Smooth muscle cell (in vitro differentiated cells): Measurements from ENCODE around the gene ZC3H12D. TPM values are rescaled to one million over a fixed set of nuclear protein-coding genes. Genes with fewer than 3 reads are reported as not detected.
"Not testable (repeated sequence)": the region's sequence is repeated elsewhere in the genome, so short reads cannot be mapped to it uniquely, and the experiment has no call there.

Source experiments
- DNase-seq: peaks from one replicate; lab custom pipeline; 2025; ENCODE audit not compliant: unreplicated experiment; lab: John Stamatoyannopoulos, UW
- H2AFZ ChIP-seq: fragments of 200-600 bp; sonication (generic); 2 replicates; pipeline ENCODE4 v1.6.0; 2016; ENCODE audit warnings: antibody characterized with exemption, low read depth, mild to moderate bottlenecking
- H3F3A ChIP-seq: fragments of 200-600 bp; sonication (generic); 2 replicates; pipeline ENCODE4 v1.6.0; 2017; ENCODE audit warnings: antibody characterized with exemption, low read depth
- H3K27ac ChIP-seq: fragments of 200-600 bp; sonication (generic); 2 replicates; pipeline ENCODE4 v1.5.1; 2016; ENCODE audit warnings: low read depth, mild to moderate bottlenecking
- H3K27me3 ChIP-seq: fragments of 200-600 bp; sonication (generic); 2 replicates; pipeline ENCODE4 v1.6.1; 2016; ENCODE audit warnings: low read depth, mild to moderate bottlenecking
- H3K36me3 ChIP-seq: fragments of 200-600 bp; sonication (generic); 2 replicates; pipeline ENCODE4 v1.5.1; 2016; ENCODE audit warnings: low read depth
- H3K4me1 ChIP-seq: fragments of 200-600 bp; sonication (generic); 2 replicates; pipeline ENCODE4 v1.5.1; 2016; ENCODE audit warnings: low read depth
- H3K4me2 ChIP-seq: fragments of 200-600 bp; sonication (generic); 2 replicates; pipeline ENCODE4 v1.6.0; 2016; ENCODE audit warnings: mild to moderate bottlenecking
- H3K4me3 ChIP-seq: fragments of 200-600 bp; sonication (generic); 2 replicates; pipeline ENCODE4 v1.5.1; 2016; ENCODE audit warnings: mild to moderate bottlenecking
- H3K79me2 ChIP-seq: fragments of 200-600 bp; sonication (generic); 2 replicates; pipeline ENCODE4 v1.6.0; 2016; ENCODE audit warnings: low read depth, mild to moderate bottlenecking
- H3K9ac ChIP-seq: fragments of 200-600 bp; sonication (generic); 2 replicates; pipeline ENCODE4 v1.6.0; 2016; ENCODE audit warnings: low read depth
- H3K9me3 ChIP-seq: fragments of 200-600 bp; sonication (generic); replicated peaks from 2 replicates; pipeline ENCODE4 v1.5.1; 2016; ENCODE audit warnings: low read depth
- H4K20me1 ChIP-seq: fragments of 200-600 bp; sonication (generic); 2 replicates; pipeline ENCODE4 v1.6.0; 2016; ENCODE audit warnings: low read depth
- WGBS: methylation state at CpG from one replicate; pipeline ENCODE4 v1.1.7; 2016; ENCODE audit warnings: low lambda C conversion rate; 5-methylcytosine and 5-hydroxymethylcytosine counted together
- polyA plus RNA-seq: library from polyadenylated mRNA; unstranded; fragments of >200 nt; fragmentation: Nextera tagmentation; extraction: Ambion mirVana; gene quantifications from 2 replicates; pipeline ENCODE4 v1.2.1, GENCODE V29; 2016
- total RNA-seq: library from RNA; depleted of rRNA; stranded (reverse); fragments of >200 nt; gene quantifications from 2 replicates; pipeline ENCODE4 v1.2.3, GENCODE V29; 2014
- TF ChIP-seq, protein P1 (sequence below): fragments of 200-600 bp; sonication (generic); IDR thresholded peaks from 2 replicates; pipeline ENCODE4 v1.5.1; 2017; ENCODE audit warnings: borderline replicate concordance, mild to moderate bottlenecking, antibody characterized with exemption; ENCODE audit not compliant: insufficient read depth, poor library complexity, severe bottlenecking

The ZC3H12D gene
- total and polyA plus RNA-seq, 2 experiments from 2014 or later, result not detected

GRCh38 chr6:149463781-149464180 is 21.0 kb downstream of the ZC3H12D start:
- TF ChIP-seq, protein P1, sequence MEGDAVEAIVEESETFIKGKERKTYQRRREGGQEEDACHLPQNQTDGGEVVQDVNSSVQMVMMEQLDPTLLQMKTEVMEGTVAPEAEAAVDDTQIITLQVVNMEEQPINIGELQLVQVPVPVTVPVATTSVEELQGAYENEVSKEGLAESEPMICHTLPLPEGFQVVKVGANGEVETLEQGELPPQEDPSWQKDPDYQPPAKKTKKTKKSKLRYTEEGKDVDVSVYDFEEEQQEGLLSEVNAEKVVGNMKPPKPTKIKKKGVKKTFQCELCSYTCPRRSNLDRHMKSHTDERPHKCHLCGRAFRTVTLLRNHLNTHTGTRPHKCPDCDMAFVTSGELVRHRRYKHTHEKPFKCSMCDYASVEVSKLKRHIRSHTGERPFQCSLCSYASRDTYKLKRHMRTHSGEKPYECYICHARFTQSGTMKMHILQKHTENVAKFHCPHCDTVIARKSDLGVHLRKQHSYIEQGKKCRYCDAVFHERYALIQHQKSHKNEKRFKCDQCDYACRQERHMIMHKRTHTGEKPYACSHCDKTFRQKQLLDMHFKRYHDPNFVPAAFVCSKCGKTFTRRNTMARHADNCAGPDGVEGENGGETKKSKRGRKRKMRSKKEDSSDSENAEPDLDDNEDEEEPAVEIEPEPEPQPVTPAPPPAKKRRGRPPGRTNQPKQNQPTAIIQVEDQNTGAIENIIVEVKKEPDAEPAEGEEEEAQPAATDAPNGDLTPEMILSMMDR, result no peak
- no peak for DNase-seq

DNA sequence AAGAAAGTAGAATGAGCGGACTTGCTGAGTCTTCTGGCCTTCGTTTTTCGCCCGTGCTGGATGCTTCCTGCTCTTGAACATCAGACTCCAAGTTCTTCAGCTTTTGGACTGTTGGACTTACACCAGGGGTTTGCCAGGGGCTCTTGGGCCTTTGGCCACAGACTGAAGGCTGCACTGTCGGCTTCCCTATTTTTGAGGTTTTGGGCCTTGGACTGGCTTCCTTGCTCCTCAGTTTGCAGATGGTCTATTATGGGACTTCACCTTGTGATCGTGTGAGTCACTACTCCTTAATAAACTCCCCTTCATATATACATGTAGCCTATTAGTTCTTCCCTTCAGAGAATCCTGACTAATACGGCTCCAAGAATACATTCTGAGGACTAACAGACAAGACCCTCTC is 22.1 kb downstream of the ZC3H12D start:
- H3K27ac ChIP-seq, H3K4me1 ChIP-seq, H3K9me3 ChIP-seq, H3K36me3 ChIP-seq, H3K27me3 ChIP-seq, H3F3A ChIP-seq, H4K20me1 ChIP-seq, DNase-seq, H3K4me3 ChIP-seq, H2AFZ ChIP-seq, H3K79me2 ChIP-seq, H3K4me2 ChIP-seq, H3K9ac ChIP-seq: not testable (repeated sequence)
- 97% methylated on average over 7 of the region's 7 CpGs for WGBS

More at GRCh38 chr6:149463781-149464180, 21.0 kb downstream of the ZC3H12D start:
- Histone ChIP-seq H3K27ac (no peak overlapping the region), H4K20me1 (no peaks in the 10 kb centered on the region), H3K79me2 (no peaks in the 10 kb centered on the region), H3K4me2 (no peak overlapping the region), H3K4me3 (no peak overlapping the region), H3K9ac (no peak overlapping the region), H2AFZ (no peak overlapping the region), H3K9me3 (no peaks in the 10 kb centered on the region), H3F3A (no peaks in the 10 kb centered on the region), H3K27me3 (no peaks in the 10 kb centered on the region), H3K36me3 (no peaks in the 10 kb centered on the region), H3K4me1 (no peaks in the 10 kb centered on the region)
- WGBS, result 56% methylated on average over 4 of the region's 4 CpGs

DNA sequence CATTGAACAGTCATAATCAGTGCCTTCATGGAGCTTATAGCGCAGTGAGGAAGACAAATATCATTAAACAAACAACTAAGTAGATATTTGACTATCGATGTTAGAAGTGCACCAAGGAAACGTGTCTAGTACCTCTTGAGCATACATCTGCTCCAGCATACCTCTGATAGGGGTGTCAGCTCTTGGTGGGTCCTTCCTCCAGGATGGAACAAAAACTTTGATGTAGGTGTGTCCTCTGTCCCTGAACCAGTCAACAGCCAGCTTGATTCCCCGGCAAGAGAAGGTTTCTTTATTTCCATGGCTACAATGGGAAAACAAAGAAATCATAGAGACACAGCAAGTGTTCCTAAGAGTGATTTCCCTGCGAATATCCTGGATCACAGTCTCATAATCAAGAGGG is 23.1 kb downstream of the ZC3H12D start:
- no peaks in the 10 kb centered on the region for H4K20me1 ChIP-seq
- no peak overlapping the region for H3K9ac ChIP-seq
- H2AFZ ChIP-seq, result no peak overlapping the region
- H3K4me2 ChIP-seq, result no peak overlapping the region
- no peaks in the 10 kb centered on the region for H3K79me2 ChIP-seq
- TF ChIP-seq, protein P1, result no peak
- H3K4me3 ChIP-seq, result no peak overlapping the region
- no peaks in the 10 kb centered on the region for H3K36me3 ChIP-seq
- H3K27ac ChIP-seq, result no peak overlapping the region
- H3F3A ChIP-seq, result no peaks in the 10 kb centered on the region
- no peak for DNase-seq
- WGBS, result 82% methylated on average over 5 of the region's 5 CpGs
- H3K4me1 ChIP-seq, result no peaks in the 10 kb centered on the region
- H3K9me3 ChIP-seq, result no peaks in the 10 kb centered on the region
- H3K27me3 ChIP-seq, result no peaks in the 10 kb centered on the region

DNA sequence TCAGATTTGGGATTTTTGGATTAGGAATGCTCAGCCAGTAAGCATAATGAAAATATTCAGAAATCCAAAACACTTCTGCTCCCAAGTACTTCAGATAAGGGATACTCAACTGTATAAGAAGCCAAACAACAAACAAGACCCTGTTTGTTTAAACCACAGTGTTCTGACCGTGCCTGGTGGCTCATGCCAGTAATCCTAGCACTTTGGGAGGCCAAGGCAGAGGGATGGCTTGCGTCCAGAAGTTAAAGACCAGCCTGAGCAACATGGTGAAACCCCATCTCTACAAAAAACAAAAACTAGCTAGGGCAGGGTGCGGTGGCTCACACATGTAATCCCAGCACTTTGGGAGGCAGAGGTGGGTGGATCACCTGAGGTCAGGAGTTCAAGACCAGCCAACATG is 24.6 kb downstream of the ZC3H12D start:
- not testable (repeated sequence) for H3K4me1 ChIP-seq, H3K4me2 ChIP-seq, DNase-seq, H3K9me3 ChIP-seq, H3K27ac ChIP-seq, H3K9ac ChIP-seq, H3K36me3 ChIP-seq, H3F3A ChIP-seq, H4K20me1 ChIP-seq, H3K79me2 ChIP-seq, H3K4me3 ChIP-seq, H3K27me3 ChIP-seq, H2AFZ ChIP-seq
- WGBS, result 71% methylated on average over 3 of the region's 3 CpGs

- H4K20me1 ChIP-seq, result no peaks in the 10 kb centered on the region
- no peak overlapping the region for H3K4me2 ChIP-seq
- no peak for DNase-seq
- no peaks in the 10 kb centered on the region for H3K4me1 ChIP-seq
- no peak overlapping the region for H3K4me3 ChIP-seq
- no peak overlapping the region for H3K9ac ChIP-seq
- no peaks in the 10 kb centered on the region for H3K79me2 ChIP-seq
- no peaks in the 10 kb centered on the region for H3K27me3 ChIP-seq
- no peaks in the 10 kb centered on the region for H3F3A ChIP-seq
- no peak overlapping the region for H3K27ac ChIP-seq
- TF ChIP-seq, protein P1, result no peak
- H2AFZ ChIP-seq, result no peak overlapping the region
- WGBS, result 74% methylated on average over 5 of the region's 5 CpGs
- no peaks in the 10 kb centered on the region for H3K9me3 ChIP-seq
- H3K36me3 ChIP-seq, result no peaks in the 10 kb centered on the region
Observed at GRCh38 chr6:149459761-149460160, 25.1 kb downstream of the ZC3H12D start.
